HEK293 (cell line): Measurements from ENCODE around the gene BCL7A.
A peak's percentile ranks its signal among the peaks of the same experiment; 100 is the strongest.

Experiments
- FEZF1 ChIP-seq: fragments of 450-650 bp; formaldehyde crosslinking; IDR thresholded peaks from 2 replicates; pipeline ENCODE4 v1.5.1; 2016; ENCODE audit warnings: missing biosample characterization, missing genetic modification characterization
- GFI1B ChIP-seq: fragments of 450-650 bp; formaldehyde crosslinking; IDR thresholded peaks from 2 replicates; pipeline ENCODE4 v1.5.1; 2016; ENCODE audit warnings: missing biosample characterization, missing genetic modification characterization
- GLIS1 ChIP-seq: fragments of 450-650 bp; formaldehyde crosslinking; IDR thresholded peaks from 2 replicates; pipeline ENCODE4 v1.5.1; 2016; ENCODE audit warnings: missing biosample characterization, missing genetic modification characterization
- KLF1 ChIP-seq: fragments of 450-650 bp; formaldehyde crosslinking; IDR thresholded peaks from 2 replicates; pipeline ENCODE4 v1.5.1; 2016; ENCODE audit warnings: missing biosample characterization, missing genetic modification characterization
- KLF9 ChIP-seq: fragments of 450-650 bp; formaldehyde crosslinking; IDR thresholded peaks from 2 replicates; pipeline ENCODE4 v1.5.1; 2016; ENCODE audit warnings: missing biosample characterization, missing genetic modification characterization, low read depth
- OVOL3 ChIP-seq: fragments of 450-650 bp; formaldehyde crosslinking; IDR thresholded peaks from 2 replicates; pipeline ENCODE4 v1.5.1; 2016; ENCODE audit warnings: missing biosample characterization, missing genetic modification characterization
- RBAK ChIP-seq: fragments of 450-650 bp; formaldehyde crosslinking; IDR thresholded peaks from 2 replicates; pipeline ENCODE4 v1.5.1; 2016; ENCODE audit warnings: missing biosample characterization, missing genetic modification characterization
- REST ChIP-seq: fragments of 450-650 bp; formaldehyde crosslinking; IDR thresholded peaks from 2 replicates; pipeline ENCODE4 v1.5.1; 2016; ENCODE audit warnings: missing biosample characterization, missing genetic modification characterization
- ZBTB26 ChIP-seq: fragments of 450-650 bp; formaldehyde crosslinking; optimal IDR thresholded peaks from 2 replicates; pipeline ENCODE3; 2016; ENCODE audit warnings: missing biosample characterization, mild to moderate bottlenecking, missing genetic modification characterization
- ZBTB7A ChIP-seq: fragments of 450-650 bp; formaldehyde crosslinking; IDR thresholded peaks from 2 replicates; pipeline ENCODE4 v1.5.1; 2016; ENCODE audit warnings: low read depth, missing biosample characterization, missing genetic modification characterization
- ZBTB8A ChIP-seq: fragments of 450-650 bp; formaldehyde crosslinking; IDR thresholded peaks from 2 replicates; pipeline ENCODE4 v1.5.1; 2016; ENCODE audit warnings: missing biosample characterization, missing genetic modification characterization
- ZNF114 ChIP-seq: fragments of 450-650 bp; formaldehyde crosslinking; IDR thresholded peaks from 2 replicates; pipeline ENCODE4 v1.5.0; 2017; ENCODE audit warnings: missing biosample characterization, missing genetic modification characterization
- ZNF138 ChIP-seq: fragments of 450-650 bp; formaldehyde crosslinking; IDR thresholded peaks from 2 replicates; pipeline ENCODE4 v1.5.1; 2016; ENCODE audit warnings: missing biosample characterization, missing genetic modification characterization, borderline replicate concordance
- ZNF211 ChIP-seq: fragments of 450-650 bp; formaldehyde crosslinking; IDR thresholded peaks from 2 replicates; pipeline ENCODE4 v1.5.1; 2016; ENCODE audit warnings: low read depth, missing biosample characterization, missing genetic modification characterization
- ZNF274 ChIP-seq, 2 experiments: fragments of 200-500 bp in 1 of 2; fragments of 450-650 bp in 1 of 2; sonication (Bioruptor generic) in 1 of 2; formaldehyde crosslinking in 1 of 2; IDR thresholded peaks; 2 replicates each; pipeline versions ENCODE4 v1.5.1 to v1.6.1; 2014 to 2016; ENCODE audit warnings: borderline replicate concordance in 1 of 2, inconsistent platforms in 1 of 2, low read length in 1 of 2, missing biosample characterization in 1 of 2, missing genetic modification characterization in 1 of 2
- ZNF391 ChIP-seq: fragments of 450-650 bp; formaldehyde crosslinking; IDR thresholded peaks from 2 replicates; pipeline ENCODE4 v1.5.1; 2016; ENCODE audit warnings: low read depth, missing biosample characterization, missing genetic modification characterization, borderline replicate concordance
- ZNF398 ChIP-seq: fragments of 450-650 bp; formaldehyde crosslinking; IDR thresholded peaks from 2 replicates; pipeline ENCODE4 v1.5.1; 2017; ENCODE audit warnings: missing biosample characterization, missing genetic modification characterization
- ZNF426 ChIP-seq: fragments of 450-650 bp; formaldehyde crosslinking; IDR thresholded peaks from 2 replicates; pipeline ENCODE4 v1.5.1; 2017; ENCODE audit warnings: missing biosample characterization, missing genetic modification characterization, mild to moderate bottlenecking, inconsistent platforms, moderate library complexity
- ZNF580 ChIP-seq: fragments of 450-650 bp; formaldehyde crosslinking; IDR thresholded peaks from 2 replicates; pipeline ENCODE4 v1.5.1; 2016; ENCODE audit warnings: missing biosample characterization, missing genetic modification characterization
- ZNF596 ChIP-seq: fragments of 450-650 bp; IDR thresholded peaks from 2 replicates; pipeline ENCODE4 v1.5.0; 2018; ENCODE audit warnings: missing biosample characterization, mild to moderate bottlenecking, missing genetic modification characterization, moderate library complexity
- ZNF610 ChIP-seq: fragments of 450-650 bp; formaldehyde crosslinking; IDR thresholded peaks from 2 replicates; pipeline ENCODE4 v1.5.1; 2016; ENCODE audit warnings: missing biosample characterization, missing genetic modification characterization, borderline replicate concordance
- ZNF664 ChIP-seq: fragments of 450-650 bp; formaldehyde crosslinking; IDR thresholded peaks from 2 replicates; pipeline ENCODE4 v1.5.1; 2016; ENCODE audit warnings: missing biosample characterization, missing genetic modification characterization
- ZNF692 ChIP-seq: fragments of 450-650 bp; formaldehyde crosslinking; IDR thresholded peaks from 2 replicates; pipeline ENCODE4 v1.5.1; 2016; ENCODE audit warnings: missing biosample characterization, missing genetic modification characterization
- ZNF707 ChIP-seq: fragments of 450-650 bp; formaldehyde crosslinking; IDR thresholded peaks from 2 replicates; pipeline ENCODE4 v1.5.1; 2016; ENCODE audit warnings: missing biosample characterization, missing genetic modification characterization
- ZNF785 ChIP-seq: fragments of 450-650 bp; formaldehyde crosslinking; IDR thresholded peaks from 2 replicates; pipeline ENCODE4 v1.5.1; 2016; ENCODE audit warnings: missing biosample characterization, missing genetic modification characterization
- ZNF792 ChIP-seq: fragments of 450-650 bp; formaldehyde crosslinking; IDR thresholded peaks from 2 replicates; pipeline ENCODE4 v1.5.1; 2016; ENCODE audit warnings: missing biosample characterization, missing genetic modification characterization
- ZXDB ChIP-seq: fragments of 450-650 bp; formaldehyde crosslinking; IDR thresholded peaks from 2 replicates; pipeline ENCODE4 v1.5.1; 2016; ENCODE audit warnings: missing biosample characterization, missing genetic modification characterization
- TF ChIP-seq, protein P1 (sequence below): fragments of 450-650 bp; formaldehyde crosslinking; IDR thresholded peaks from 2 replicates; pipeline ENCODE4 v1.5.1; 2016; ENCODE audit warnings: missing biosample characterization, missing genetic modification characterization

BCL7A gene

GRCh38 chr12:122023339-122024131 lies 1.9 kb downstream of the BCL7A start (continued):
- no peak for TF ChIP-seq ZNF792 (tag by site-specific recombination)
- TF ChIP-seq ZNF707 (tag by site-specific recombination), result no peak
- no peak for TF ChIP-seq ZNF610 (tag by site-specific recombination)
- TF ChIP-seq GFI1B (tag by site-specific recombination), result no peak
- TF ChIP-seq, protein P1, sequence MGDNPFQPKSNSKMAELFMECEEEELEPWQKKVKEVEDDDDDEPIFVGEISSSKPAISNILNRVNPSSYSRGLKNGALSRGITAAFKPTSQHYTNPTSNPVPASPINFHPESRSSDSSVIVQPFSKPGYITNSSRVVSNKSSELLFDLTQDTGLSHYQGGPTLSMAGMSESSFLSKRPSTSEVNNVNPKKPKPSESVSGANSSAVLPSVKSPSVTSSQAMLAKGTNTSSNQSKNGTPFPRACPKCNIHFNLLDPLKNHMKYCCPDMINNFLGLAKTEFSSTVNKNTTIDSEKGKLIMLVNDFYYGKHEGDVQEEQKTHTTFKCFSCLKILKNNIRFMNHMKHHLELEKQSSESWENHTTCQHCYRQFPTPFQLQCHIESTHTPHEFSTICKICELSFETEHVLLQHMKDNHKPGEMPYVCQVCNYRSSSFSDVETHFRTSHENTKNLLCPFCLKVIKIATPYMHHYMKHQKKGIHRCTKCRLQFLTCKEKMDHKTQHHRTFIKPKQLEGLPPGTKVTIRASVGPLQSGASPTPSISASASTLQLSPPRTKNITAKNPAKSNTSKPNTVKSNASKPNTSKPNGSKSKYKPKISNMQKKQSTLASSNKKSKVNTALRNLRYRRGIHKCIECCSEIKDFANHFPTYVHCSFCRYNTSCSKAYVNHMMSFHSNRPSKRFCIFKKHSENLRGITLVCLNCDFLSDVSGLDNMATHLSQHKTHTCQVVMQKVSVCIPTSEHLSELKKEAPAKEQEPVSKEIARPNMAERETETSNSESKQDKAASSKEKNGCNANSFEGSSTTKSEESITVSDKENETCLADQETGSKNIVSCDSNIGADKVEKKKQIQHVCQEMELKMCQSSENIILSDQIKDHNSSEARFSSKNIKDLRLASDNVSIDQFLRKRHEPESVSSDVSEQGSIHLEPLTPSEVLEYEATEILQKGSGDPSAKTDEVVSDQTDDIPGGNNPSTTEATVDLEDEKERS (tag by site-specific recombination), result no peak
- no peak for TF ChIP-seq ZNF664 (tag by site-specific recombination)
- TF ChIP-seq ZNF596 (tag by site-specific recombination), result no peak
- no peak for TF ChIP-seq KLF1
- TF ChIP-seq OVOL3 (tag by site-specific recombination), result no peak
- no peak for TF ChIP-seq ZNF785 (tag by site-specific recombination)
- TF ChIP-seq ZBTB8A (tag by site-specific recombination), result peak; percentile 16; the same call in 1 of the 2 replicates
- no peak for TF ChIP-seq ZNF580 (tag by site-specific recombination)
- no peak for TF ChIP-seq ZBTB7A (tag by site-specific recombination)
- TF ChIP-seq GLIS1 (tag by site-specific recombination), result peak; percentile 67
- TF ChIP-seq ZNF114 (tag by site-specific recombination), result no peak
- TF ChIP-seq FEZF1 (tag by site-specific recombination), result peak; percentile 92
- peak; percentile 60; the same call in 1 of the 2 replicates for TF ChIP-seq ZNF692
- TF ChIP-seq ZNF391 (tag by site-specific recombination), result no peak
- TF ChIP-seq ZNF398, result no peak
- no peak for TF ChIP-seq ZNF138 (tag by site-specific recombination)
- peak; percentile 45; the same call in 1 of the 2 replicates for TF ChIP-seq KLF9 (tag by site-specific recombination)
- TF ChIP-seq RBAK (tag by site-specific recombination), result no peak
- TF ChIP-seq REST (tag by site-specific recombination), result peak; percentile 85
- no peak for TF ChIP-seq ZNF426
- TF ChIP-seq ZXDB (tag by site-specific recombination), result peak; percentile 26; the same call in 1 of the 2 replicates
- no peak for TF ChIP-seq ZNF274 (IDR thresholded peaks at IDR 0.05; ENCODE audit: low read length)
- TF ChIP-seq ZNF274 (tag by site-specific recombination; IDR thresholded peaks at IDR 0.05; ENCODE audit: borderline replicate concordance), result no peak
- no peak for TF ChIP-seq ZNF211 (tag by site-specific recombination)
- no peak for TF ChIP-seq ZBTB26 (tag by site-specific recombination)
